GM18868 (cell line): ENCODE measurements around the gene CACNA2D1.

ENCODE experiments used
- ATAC-seq: cut with Tn5 transposase; IDR thresholded peaks from one replicate; pipeline ENCODE4 v1.9.1; 2021; ENCODE audit warnings: mild to moderate bottlenecking, moderate library complexity; ENCODE audit not compliant: unreplicated experiment

The CACNA2D1 gene

DNA sequence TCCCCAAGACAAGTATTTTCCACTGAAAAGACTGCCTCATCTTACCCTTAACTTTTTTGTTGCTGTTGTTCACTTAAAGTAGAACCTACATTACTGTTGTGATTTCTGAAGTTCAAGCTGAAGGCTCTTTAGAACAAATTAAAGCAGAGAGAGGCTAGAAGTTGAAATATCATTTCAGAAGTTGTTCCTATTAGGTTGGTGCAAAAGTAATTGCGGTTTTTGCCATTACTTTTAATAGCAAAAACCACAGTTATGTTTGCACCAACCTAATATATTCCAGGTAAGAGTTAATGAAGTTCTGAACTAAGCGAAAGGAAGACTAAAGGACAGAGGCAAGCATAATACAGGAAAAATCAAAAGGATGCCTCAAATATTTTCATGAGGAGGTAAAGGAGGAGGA is 153.7 kb downstream of the CACNA2D1 start:
- ATAC-seq = no peak

DNA sequence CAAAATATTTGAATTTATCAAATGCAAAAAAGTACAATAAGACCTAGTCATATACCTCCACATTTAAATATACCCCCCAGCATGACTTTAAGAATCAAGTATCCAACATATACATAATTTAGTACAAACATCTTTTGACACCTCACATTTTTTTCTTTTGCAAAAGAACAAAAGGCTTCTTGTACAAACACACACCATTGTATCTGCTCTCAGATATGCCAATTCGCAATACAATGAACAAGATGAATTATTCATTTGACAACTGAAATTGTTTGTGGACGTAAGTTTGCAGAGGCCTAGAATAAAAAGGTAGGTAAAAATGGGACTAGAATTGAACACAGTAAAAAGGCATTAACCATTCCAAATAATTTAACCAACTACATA is 154.4 kb downstream of the CACNA2D1 start:
- ATAC-seq = no peak

DNA sequence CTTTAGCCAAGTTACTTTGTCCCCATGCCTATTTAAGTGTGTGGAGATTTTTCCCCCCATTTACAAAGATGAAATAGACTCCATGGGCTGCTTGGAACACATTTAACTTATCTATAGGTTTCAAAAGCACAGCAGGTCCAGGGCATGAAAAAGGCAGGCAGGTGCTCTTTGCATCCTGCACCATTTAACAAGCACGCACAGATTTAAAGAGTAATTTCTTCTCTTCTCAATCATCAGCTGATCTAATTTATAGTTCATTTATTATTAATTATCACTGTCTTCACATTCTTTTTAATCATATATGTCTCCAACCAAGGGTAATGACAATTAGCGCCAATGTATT is 156.8 kb downstream of the CACNA2D1 start:
- ATAC-seq = no peak

GRCh38 chr7:82286096-82286797 is 157.3 kb downstream of the CACNA2D1 start:
- ATAC-seq = no peak

DNA sequence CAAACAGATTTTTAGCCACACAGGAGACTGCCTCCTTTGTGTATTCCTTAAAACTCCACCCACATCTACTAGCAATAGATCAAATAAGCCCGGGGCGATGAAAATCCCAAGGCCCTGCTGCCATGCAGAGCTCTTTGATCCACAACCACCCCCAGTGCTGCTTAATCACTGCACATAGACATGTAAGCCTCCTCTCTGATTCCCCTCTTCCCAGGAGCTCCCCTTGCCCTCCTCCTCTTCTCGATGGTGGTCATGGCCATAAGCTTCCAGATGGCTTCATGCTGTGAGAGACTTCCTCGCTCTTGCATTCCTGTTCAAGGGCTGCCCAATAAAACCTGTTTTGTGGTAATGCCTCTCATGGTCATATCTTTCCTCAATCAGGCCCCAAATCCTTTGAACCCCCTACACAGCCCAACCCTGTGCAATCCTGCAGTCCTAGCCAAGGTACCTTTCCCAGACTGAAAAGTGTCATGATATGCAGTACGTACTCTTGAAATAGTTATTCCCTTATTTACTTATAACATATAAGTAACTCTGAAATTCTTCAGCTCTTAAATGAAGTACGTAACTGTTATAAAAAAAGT is 158.5 kb downstream of the CACNA2D1 start:
- no peak for ATAC-seq

GRCh38 chr7:82275342-82275741 is 168.2 kb downstream of the CACNA2D1 start:
- ATAC-seq = no peak

DNA sequence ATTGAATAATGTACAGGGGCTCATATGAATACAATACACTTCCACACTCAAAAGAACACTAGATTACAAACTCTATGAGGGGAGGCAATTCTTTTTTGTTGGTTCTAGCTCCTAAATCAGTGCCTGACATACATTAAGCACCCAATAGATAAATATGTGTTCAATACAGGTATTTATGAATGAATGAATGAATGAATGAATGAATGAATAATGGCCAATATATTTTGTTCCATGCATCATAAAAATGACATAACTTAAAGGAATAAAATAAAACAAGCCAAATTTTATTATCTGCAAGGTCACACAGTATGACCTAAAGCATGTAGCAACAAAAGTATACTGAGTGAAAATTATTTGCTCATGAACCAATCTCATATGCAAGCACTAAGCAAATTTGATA is 168.9 kb downstream of the CACNA2D1 start:
- ATAC-seq = no peak

- no peak for ATAC-seq
Observed at GRCh38 chr7:82273886-82274285, 169.7 kb downstream of the CACNA2D1 start.

GRCh38 chr7:82270870-82271269 is 172.7 kb downstream of the CACNA2D1 start:
- ATAC-seq = no peak

GRCh38 chr7:82268632-82269031 is 174.9 kb downstream of the CACNA2D1 start:
- ATAC-seq = no peak

DNA sequence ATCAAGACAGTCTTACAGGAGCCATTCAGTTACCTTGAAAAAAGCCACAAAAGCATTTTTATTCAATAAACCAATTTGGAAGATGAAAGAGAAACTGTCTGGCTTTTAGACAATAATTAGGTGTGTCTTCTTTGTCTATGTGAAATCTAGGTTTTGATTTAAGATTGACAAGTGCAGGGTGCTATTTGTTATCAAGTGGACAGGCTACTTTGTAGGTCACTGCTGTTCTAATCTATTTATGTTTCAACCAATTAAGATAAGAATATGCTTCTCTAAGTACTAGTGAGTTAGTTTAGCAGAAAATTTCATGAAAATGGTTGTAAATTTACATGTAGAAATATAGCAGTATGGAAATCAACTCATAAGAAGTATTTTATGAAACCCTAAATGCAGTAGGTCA is 177.5 kb downstream of the CACNA2D1 start:
- ATAC-seq = no peak

GRCh38 chr7:82264783-82265305 is 178.7 kb downstream of the CACNA2D1 start:
- ATAC-seq = no peak

- no peak for ATAC-seq
Observed at GRCh38 chr7:82263920-82264782, 179.4 kb downstream of the CACNA2D1 start.

DNA sequence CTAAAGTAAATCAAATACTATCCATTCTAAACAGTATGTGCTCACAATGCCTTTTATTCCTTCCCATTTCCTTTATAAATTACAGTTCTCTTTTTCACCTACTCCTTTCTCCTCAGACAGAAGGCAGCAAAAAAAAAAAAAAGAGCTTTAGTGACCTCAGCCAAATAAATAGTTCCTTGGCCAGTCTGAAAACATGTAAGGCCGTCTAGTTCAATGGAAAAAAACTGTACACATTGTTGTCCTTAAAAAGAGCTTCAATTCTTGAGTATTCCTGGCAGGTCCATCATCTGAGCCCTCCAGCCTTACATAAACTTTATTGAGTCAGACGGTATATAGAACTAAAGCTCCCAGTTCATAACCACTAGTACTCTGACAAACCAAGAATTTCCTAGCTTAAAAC is 185.4 kb downstream of the CACNA2D1 start:
- ATAC-seq = no peak

- ATAC-seq = no peak
Observed at GRCh38 chr7:82257118-82257695, 186.4 kb downstream of the CACNA2D1 start.

GRCh38 chr7:82255706-82256105 is 187.9 kb downstream of the CACNA2D1 start:
- no peak for ATAC-seq

DNA sequence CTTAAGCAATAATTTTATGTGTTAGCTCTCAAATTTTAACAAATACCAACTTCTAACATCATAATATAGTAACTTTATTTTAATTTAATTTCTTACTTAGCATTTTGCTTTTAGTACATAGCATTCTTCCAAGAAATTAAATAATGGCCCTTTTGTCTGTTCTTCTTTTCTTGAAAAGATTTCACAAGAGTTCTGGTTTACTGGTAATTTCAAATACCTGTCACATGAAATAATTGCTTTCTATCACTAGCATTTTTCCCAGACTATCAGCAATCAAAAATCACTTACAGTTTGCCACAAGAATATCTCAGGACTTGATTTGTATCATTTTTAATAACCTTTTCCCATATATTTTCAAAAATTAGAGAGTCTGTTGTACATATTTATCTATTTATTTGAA is 193.0 kb downstream of the CACNA2D1 start:
- no peak for ATAC-seq

- no peak for ATAC-seq
Observed at GRCh38 chr7:82249979-82250378, 193.6 kb downstream of the CACNA2D1 start.

DNA sequence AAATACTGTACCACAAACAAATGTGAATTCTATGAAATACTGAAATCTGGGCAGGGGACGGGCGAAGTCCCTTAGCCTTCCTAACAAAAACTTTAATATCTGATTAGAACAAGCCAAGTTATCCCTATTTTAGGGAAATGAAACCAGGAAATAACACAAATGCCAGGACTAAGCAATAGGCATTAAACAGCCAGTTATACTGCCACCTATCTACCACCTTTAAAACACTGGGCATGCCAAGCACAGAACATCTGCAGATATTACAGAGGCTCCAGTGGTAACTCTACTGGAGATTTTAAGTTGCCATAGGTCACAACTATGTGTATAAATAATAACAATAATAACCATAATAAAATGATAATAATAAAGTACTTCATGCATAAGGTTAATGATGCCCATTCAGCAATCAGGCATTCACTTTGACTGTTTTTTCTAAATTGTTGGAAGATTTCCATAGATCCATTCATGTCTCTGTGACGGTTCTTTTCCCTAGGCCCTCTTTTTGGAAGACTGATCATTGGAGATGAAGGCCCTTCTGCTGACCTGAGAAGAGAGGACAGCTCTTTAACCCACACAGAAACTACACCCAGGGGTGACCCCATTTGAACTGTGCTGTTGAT is 195.7 kb downstream of the CACNA2D1 start:
- peak; percentile 56 for ATAC-seq

GRCh38 chr7:82244947-82245517 is 198.5 kb downstream of the CACNA2D1 start:
- ATAC-seq = no peak

GRCh38 chr7:82241356-82241755 is 202.2 kb downstream of the CACNA2D1 start:
- no peak for ATAC-seq
